Activated CD8-positive, alpha-beta T cell treated with anti-CD3 and anti-CD28 coated beads for 36 hours (primary cell): ENCODE measurements around the gene CLEC18B. TPM values are rescaled to one million over a fixed set of nuclear protein-coding genes. Genes with fewer than 3 reads are reported as not detected.
"Not testable (repeated sequence)": the region's sequence is repeated elsewhere in the genome, so short reads cannot be mapped to it uniquely, and the experiment has no call there.

ENCODE experiments used
- ATAC-seq: fragments of 200-7000 bp; cut with Tn5 transposase; one replicate; pipeline ENCODE4 v1.10.0; 2021; ENCODE audit warnings: mild to moderate bottlenecking, moderate library complexity
- CTCF ChIA-PET: fragments of 350-600 bp; sonication (Branson Sonifier 250); formaldehyde crosslinking; loops from one replicate; lab custom pipeline; 2021; ENCODE audit warnings: antibody characterized with exemption; lab: Charles Lee
- POLR2A ChIA-PET: fragments of 350-600 bp; sonication (Branson Sonifier 250); formaldehyde crosslinking; loops from one replicate; lab custom pipeline; 2021; ENCODE audit warnings: antibody characterized with exemption; lab: Charles Lee
- DNase-seq: peaks from one replicate; pipeline ENCODE4 v3.0.0-alpha.2; 2020
- H3K27ac Mint-ChIP-seq: one replicate; pipeline ENCODE4 v1.8.0; 2021; ENCODE audit warnings: mild to moderate bottlenecking, mixed read lengths
- H3K27me3 Mint-ChIP-seq: one replicate; pipeline ENCODE4 v1.8.0; 2021; ENCODE audit warnings: mixed read lengths
- H3K36me3 Mint-ChIP-seq: one replicate; pipeline ENCODE4 v1.8.0; 2021; ENCODE audit warnings: low read depth, mixed read lengths
- H3K4me1 Mint-ChIP-seq: one replicate; pipeline ENCODE4 v1.8.0; 2021; ENCODE audit warnings: low read depth, mixed read lengths
- H3K4me3 Mint-ChIP-seq: one replicate; pipeline ENCODE4 v1.8.0; 2021; ENCODE audit warnings: mild to moderate bottlenecking, moderate library complexity, mixed read lengths
- H3K9me3 Mint-ChIP-seq: one replicate; pipeline ENCODE4 v1.8.0; 2021; ENCODE audit warnings: mixed read lengths
- intact Hi-C: fragments of 100-400 bp; cut with micrococcal nuclease; formaldehyde crosslinking; loops from one replicate; pipeline ENCODE4 v1.10.0; 2022
- total RNA-seq, 2 experiments: library from RNA; stranded (reverse); gene quantifications; one replicate each; pipeline ENCODE4 v1.2.3, GENCODE V29; 2021
- TF ChIP-seq, protein P1 (sequence below): fragments of 200-600 bp; IDR thresholded peaks from one replicate; pipeline ENCODE4 v1.8.0; 2022; ENCODE audit warnings: antibody characterized with exemption, mild to moderate bottlenecking

CLEC18B gene
- under 1 TPM in 1 of 2 experiments, not detected in 1; 0.22 TPM for total RNA-seq

DNA sequence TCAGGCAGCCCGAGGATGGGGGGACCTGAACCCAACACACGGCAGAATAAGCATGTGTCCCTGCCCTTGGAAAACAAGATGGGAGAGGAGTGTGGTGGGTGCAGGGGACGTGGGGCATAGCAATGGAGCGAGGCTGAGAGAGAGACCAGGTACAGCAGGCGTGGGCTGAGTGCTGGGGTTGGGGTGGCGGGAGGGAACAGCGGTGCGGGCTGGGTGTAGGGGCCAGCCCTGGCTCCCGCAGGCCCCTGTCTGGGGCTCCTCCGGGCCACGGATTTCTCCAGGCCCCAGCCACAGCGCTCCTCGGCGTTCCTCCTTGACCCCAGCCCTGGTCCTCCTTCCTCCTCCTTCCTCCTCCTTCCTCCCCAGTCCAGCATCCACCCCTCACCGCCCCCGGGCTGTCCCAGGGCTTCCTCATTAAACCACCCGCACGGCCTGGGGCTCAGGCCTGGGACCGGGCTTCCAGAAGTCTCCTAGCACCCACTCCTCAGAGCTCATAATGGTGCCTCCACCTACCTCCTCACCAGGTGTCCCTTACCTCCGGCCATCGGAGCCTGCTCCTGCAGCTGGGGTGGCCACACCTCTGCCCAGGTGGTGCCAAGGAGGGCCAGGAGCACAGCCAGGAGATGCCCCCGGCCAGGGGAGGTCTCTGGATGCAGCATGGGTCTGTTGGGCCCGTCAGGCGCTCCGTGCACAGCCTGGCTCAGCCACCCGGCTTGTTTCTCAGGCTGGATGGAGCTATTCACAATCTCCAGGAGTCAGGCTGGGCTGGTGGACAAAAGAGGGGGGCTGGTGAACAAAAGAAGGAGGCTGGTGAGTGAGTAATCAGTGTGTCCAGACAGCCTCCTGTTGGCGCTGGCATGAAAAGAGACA is at the start of gene CLEC18B:
Gene CLEC18B (minus strand): TSS at position 867 of the 870 bp plus-strand sequence. CDS start 208 bp downstream, at position 659.
- ATAC-seq, result not testable (repeated sequence)

DNA sequence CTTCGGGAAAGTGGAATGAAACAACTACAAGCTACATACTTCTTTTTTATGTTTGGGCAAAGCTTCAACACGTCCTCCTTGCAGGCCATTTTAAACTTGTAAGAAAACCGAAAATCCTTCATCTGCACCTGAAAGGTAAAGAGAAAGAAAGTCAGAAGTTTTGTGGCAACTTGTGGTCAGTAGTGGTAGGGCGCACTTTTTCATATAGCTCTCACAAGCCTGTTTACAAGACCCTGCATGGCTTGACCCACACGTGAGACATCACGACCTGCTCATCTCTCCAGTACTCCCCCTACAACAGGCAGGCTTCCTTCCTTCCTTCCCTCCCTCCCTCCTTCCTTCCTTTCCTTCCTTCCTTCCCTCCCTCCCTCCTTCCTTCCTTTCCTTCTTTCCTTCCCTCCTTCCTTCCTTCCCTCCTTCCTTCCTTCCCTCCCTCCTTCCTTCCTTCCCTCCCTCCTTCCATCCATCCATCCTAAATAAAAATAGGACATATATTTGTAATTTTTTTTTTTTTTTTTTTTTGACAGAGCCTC is 48.7 kb upstream of the CLEC18B start:
- DNase-seq (no peak), ATAC-seq (no peak)
- TF ChIP-seq, protein P1, sequence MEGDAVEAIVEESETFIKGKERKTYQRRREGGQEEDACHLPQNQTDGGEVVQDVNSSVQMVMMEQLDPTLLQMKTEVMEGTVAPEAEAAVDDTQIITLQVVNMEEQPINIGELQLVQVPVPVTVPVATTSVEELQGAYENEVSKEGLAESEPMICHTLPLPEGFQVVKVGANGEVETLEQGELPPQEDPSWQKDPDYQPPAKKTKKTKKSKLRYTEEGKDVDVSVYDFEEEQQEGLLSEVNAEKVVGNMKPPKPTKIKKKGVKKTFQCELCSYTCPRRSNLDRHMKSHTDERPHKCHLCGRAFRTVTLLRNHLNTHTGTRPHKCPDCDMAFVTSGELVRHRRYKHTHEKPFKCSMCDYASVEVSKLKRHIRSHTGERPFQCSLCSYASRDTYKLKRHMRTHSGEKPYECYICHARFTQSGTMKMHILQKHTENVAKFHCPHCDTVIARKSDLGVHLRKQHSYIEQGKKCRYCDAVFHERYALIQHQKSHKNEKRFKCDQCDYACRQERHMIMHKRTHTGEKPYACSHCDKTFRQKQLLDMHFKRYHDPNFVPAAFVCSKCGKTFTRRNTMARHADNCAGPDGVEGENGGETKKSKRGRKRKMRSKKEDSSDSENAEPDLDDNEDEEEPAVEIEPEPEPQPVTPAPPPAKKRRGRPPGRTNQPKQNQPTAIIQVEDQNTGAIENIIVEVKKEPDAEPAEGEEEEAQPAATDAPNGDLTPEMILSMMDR, result no peak
- ChIA-PET POLR2A (no interaction called here), CTCF (no interaction called here)
- intact Hi-C loops, result no loop called here
- H3K4me3 Mint-ChIP-seq, result no peak overlapping the region
- H3K9me3 Mint-ChIP-seq, result no peaks in the 10 kb centered on the region
- H3K27ac Mint-ChIP-seq, result no peak overlapping the region
- no peaks in the 10 kb centered on the region for H3K27me3 Mint-ChIP-seq
- peaks cover 19% of the 10 kb centered on the region for H3K4me1 Mint-ChIP-seq
- peaks cover 56% of the 10 kb centered on the region for H3K36me3 Mint-ChIP-seq

More for the DNA sequence above, at the start of gene CLEC18B:
- H3K9me3 Mint-ChIP-seq, H3K27ac Mint-ChIP-seq, DNase-seq, POLR2A ChIA-PET, H3K4me1 Mint-ChIP-seq, intact Hi-C loops, CTCF ChIA-PET, H3K27me3 Mint-ChIP-seq, H3K4me3 Mint-ChIP-seq, H3K36me3 Mint-ChIP-seq: not testable (repeated sequence)

DNA sequence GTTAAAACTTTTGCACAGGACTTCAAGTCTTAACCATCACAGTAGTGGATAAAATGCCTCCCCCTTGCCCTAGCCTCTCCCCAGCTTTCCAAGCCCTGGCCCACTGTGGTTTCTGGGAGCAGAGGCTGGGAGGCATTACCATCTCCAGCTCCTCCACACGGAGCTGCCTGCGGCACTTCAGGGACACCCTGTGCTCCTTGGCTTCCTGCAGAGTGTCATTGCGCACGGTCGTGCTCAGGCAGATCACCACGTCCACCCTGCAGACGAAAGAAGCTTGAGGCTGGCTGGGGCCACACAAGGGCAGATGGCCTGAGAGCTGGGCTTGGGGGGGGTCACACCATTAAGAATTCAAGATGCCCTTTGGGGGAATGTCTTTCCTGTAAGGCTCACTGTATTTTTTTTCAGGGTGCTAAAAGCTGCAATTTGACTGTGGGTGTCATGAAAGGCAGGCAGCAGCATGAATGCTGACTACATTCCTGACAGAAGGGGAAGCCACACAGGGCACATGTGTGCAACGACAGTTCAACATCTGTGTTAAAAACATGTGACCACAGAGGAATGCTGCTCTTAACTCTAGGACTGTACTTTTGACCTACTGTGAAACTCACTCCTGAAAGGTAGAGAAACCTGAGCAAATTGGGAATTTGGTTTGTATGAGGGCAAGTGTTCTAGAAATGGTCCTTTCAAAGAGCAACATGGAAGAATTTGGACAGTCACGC is 47.7 kb upstream of the CLEC18B start:
- H3K36me3 Mint-ChIP-seq, result peaks cover 55% of the 10 kb centered on the region

DNA sequence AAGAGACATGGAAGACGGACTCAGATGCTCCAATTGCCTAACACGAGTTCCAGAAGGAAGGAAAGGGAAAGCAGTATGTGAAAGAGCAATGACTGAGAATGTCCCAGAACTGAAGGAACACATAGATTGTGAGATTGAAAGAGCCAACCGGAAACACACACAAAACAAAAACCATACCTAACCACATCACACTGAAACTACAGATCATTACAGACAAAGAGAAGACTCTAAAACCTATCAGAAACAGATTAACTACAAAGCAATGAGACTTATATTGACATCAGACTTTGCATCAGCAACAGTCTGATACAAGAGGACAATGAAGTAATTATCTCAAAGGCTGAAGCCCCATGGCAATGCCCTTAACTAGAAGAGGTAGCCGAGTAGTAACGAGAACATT is 45.6 kb upstream of the CLEC18B start:
- intact Hi-C loops, result no loop called here
- H3K27me3 Mint-ChIP-seq, result no peaks in the 10 kb centered on the region

More for the DNA sequence above, 47.7 kb upstream of the CLEC18B start:
- intact Hi-C loops, result no loop called here
- ChIA-PET CTCF (interaction anchor here (0.6 to 1.0 kb wide), 2 partner anchors 33 to 160 kb away, joined by 3 to 4 read pairs; no protein-coding TSS in a partner anchor), POLR2A (no interaction called here)
- DNase-seq (no peak), ATAC-seq (no peak)
- Mint-ChIP-seq H3K27ac (no peak overlapping the region), H3K4me3 (no peak overlapping the region), H3K9me3 (no peaks in the 10 kb centered on the region), H3K27me3 (no peaks in the 10 kb centered on the region), H3K4me1 (peaks cover 19% of the 10 kb centered on the region)
- TF ChIP-seq, protein P1, result no peak

More for the DNA sequence above, 45.6 kb upstream of the CLEC18B start:
- peaks cover 48% of the 10 kb centered on the region for H3K36me3 Mint-ChIP-seq
- CTCF ChIA-PET, result no interaction called here
- no peak for DNase-seq
- peak; percentile 73 for ATAC-seq
- H3K4me1 Mint-ChIP-seq, result peaks cover 19% of the 10 kb centered on the region
- POLR2A ChIA-PET, result no interaction called here
- no peak overlapping the region for H3K4me3 Mint-ChIP-seq
- peak overlapping the region; percentile 52 for H3K27ac Mint-ChIP-seq
- no peaks in the 10 kb centered on the region for H3K9me3 Mint-ChIP-seq
- TF ChIP-seq, protein P1, result no peak
